HG03571 (cell line): ENCODE measurements around the gene ZNF747.
A peak's percentile ranks its signal among the peaks of the same experiment; 100 is the strongest.
"Not testable (repeated sequence)": the region's sequence is repeated elsewhere in the genome, so short reads cannot be mapped to it uniquely, and the experiment has no call there.

Source experiments
- ATAC-seq: cut with Tn5 transposase; IDR thresholded peaks from one replicate; pipeline ENCODE4 v1.9.1; 2021; ENCODE audit not compliant: unreplicated experiment

The ZNF747 gene

DNA sequence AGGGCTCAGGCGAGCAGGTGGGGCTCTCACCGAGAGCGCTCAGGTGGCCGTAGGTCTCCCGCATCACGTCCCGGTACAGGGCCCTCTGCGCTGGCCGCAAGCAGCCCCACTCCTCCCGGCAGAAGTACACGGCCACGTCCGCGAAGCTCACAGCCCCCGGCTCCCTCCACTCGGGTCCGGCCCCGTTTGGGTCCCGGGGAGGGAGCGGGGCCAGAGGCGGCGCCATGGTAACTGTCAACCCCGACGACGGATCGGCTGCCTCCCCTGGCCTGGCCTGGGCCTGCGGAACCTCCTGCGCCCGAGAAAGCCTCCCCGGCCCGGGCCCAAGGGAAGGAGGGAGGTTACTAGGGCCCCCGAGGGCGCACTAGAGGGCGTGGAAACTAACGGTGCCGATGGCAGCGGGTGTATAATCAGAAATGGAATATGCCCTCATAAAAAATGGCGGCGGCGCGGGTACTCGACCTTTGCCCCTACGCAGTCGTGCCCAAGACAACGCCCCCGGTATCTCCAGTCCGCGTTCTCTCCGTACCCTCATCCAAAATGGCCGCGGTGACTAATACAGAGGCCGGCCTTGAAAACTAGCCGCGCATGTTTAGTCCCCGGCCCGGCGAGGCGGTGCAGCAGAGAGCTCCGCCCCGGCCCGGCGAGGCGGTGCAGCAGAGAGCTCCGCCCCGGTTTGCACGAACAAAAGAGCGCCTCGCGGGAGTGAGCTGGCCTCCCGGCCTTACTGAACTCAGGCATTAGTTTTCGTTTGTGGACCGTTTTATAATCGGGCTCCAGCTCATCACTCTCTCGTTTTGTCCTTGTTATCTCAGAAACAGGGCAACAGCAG lies 23.5 kb upstream of the ZNF747 start, which contains the start of gene ZNF764:
Gene ZNF764 (minus strand): TSS at position 418 of the 832 bp plus-strand sequence. CDS start 192 bp downstream, at position 226.
- ATAC-seq: peak; percentile 69

GRCh38 chr16:30557707-30557956 lies 23.0 kb upstream of the ZNF747 start:
- no peak for ATAC-seq

GRCh38 chr16:30556125-30556473 lies 21.4 kb upstream of the ZNF747 start:
- no peak for ATAC-seq

DNA sequence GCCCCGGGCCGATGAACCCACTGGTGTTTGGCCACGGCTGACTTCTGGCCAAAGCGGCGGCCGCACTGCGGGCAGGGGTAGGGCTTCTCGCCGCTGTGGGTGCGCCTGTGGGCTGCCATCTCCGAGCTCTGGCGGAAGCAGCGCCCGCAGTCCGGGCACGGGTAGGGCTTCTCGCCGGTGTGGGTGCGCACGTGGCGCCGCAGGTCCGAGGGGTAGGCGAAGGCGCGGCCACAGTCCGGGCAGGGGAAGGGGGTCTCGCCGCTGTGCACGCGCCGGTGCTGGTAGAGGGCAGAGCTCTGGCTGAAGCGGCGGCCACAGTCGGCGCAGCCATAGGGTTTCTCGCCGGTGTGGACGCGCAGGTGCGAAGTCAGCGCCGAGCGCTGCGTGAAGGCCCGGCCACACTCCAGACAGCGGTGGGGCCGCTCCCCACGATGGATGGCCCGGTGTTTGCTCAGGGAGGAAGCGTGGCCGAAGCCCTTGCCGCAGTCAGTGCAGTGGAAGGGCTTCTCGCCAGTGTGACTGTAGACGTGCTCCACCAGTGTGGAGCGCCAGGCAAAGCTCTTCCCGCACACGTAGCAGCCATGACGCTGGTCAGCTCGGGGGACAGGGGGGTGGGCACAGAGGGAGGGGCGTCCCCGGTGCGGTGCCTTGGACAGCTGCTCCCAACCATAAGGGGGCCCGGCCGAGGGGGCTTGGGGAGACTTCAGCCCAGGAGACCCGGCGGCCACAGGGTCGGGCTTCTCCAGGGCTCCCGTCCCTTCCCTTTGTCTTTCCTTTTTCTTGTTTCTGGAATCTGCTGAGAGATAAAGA lies 20.9 kb upstream of the ZNF747 start:
- no peak for ATAC-seq

DNA sequence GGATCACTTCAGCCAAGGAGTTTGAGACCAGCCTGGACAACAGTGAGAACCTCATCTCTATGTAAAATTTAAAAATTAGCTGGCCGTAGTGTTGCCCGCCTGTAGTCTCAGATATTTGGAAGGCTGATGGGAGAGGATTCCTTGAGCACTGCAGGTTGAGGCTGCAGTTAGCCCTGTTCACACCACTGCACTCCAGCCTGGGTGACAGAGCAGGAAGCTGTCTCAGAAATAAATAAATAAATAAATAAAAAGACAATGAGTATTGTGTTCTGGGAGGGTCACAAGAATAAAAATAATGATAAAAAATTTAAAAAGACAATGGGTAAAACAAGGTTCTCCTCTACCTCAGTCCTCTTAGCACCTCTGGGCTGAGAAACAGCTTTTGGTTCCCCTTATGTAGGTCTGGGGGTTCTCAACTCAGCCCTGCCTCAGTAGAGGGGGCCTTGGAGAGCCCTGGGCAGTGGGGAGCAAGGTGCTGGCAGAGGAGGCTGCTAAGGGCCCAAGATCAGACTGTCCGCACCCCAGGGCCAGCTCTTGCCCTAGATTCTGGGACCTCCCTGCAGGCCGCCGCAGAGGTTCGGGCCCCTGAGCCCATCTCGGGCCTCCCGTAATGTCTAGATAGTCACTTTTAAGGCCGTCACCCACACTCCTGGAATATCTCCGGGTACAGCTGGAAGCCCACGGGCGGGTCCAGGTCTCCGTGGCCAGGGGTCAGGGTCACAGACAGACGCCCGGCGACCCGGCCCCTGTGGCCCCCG lies 20.1 kb upstream of the ZNF747 start:
- ATAC-seq: no peak

- no peak for ATAC-seq
Measured at GRCh38 chr16:30553393-30553899, 18.8 kb upstream of the ZNF747 start.

DNA sequence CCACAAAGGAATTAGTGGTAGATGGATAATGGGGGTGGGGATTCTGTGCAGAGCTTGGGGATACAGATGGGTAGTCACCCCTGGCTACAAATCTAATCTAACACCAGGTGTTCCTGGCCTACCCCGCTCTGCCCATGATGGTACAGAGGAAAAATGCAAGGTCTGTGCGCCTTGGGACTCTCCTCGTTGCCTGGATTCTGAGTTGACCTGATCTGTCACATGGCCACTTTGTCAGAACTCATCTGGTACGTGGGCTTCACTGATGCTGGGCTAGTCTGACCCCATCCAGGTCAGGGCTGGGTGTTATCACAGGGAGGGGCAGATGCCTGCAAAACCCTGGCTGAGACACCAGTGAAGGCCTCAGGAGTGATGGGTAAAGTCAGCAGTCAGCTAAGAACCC lies 18.3 kb upstream of the ZNF747 start:
- ATAC-seq: no peak

- ATAC-seq: no peak
Measured at GRCh38 chr16:30551781-30552180, 17.1 kb upstream of the ZNF747 start.

- ATAC-seq: no peak
Measured at GRCh38 chr16:30548416-30549253, 14.0 kb upstream of the ZNF747 start.

- ATAC-seq: no peak
Measured at GRCh38 chr16:30546115-30546514, 11.5 kb upstream of the ZNF747 start.

DNA sequence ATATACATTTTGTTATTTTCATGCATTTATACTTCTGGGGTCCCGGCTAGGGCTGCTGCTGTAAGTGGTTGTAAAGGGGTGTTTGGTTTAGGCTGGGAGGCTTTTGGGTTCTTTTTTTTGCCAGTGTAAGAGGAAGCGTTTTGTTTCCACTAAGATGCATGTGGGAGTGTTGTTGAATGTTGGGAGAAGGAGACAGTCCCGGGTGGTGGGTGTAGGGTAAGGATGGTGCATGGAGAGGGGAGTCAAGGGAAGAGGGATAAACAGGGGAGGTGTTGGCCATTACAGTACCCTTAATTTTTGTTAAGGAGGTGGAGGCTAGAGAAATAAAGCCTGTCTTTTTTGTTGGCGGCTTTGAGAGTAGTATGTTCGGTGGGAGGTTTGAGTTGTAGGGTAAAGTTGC lies 8.4 kb upstream of the ZNF747 start:
- ATAC-seq: no peak

GRCh38 chr16:30541502-30542329 lies 7.1 kb upstream of the ZNF747 start:
- no peak for ATAC-seq

GRCh38 chr16:30540916-30541464 lies 6.3 kb upstream of the ZNF747 start:
- not testable (repeated sequence) for ATAC-seq

GRCh38 chr16:30539986-30540526 lies 5.4 kb upstream of the ZNF747 start:
- ATAC-seq: not testable (repeated sequence)

GRCh38 chr16:30539000-30539964 lies 4.6 kb upstream of the ZNF747 start:
- ATAC-seq: no peak

GRCh38 chr16:30536391-30537024 lies 1.9 kb upstream of the ZNF747 start:
- not testable (repeated sequence) for ATAC-seq

DNA sequence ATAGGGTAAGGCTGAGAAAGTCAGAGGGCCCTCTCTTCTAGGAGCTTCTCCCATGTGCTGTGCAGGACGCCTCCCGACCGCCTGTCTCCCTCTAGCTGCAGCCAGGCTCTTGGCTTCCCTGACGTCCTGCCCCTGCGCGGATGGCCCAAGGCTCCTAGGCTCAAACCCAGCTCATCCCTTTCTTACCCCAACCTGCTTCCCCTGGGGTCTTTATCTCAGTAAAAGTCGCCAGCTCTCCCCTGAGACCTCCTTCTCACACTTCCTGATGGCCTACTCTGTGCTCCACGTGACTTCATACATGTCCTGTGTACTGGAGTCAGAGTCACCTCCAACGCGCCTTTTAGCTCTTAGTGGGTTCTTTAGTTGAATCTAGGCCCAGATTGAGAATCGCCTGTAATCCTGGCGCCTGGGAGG lies 1.1 kb upstream of the ZNF747 start:
- ATAC-seq: no peak
